Esophagus squamous epithelium (tissue), 5 donors: ENCODE results near the gene MYLK2. TPM values are rescaled to one million over a fixed set of nuclear protein-coding genes. Genes with fewer than 3 reads are reported as not detected.

Experiments used
- DNase-seq: peaks from one replicate; lab custom pipeline; 2025; lab: John Stamatoyannopoulos, UW
- H3K27ac ChIP-seq, 4 donors: fragments of 200-600 bp; sonication (generic); one replicate each; pipeline ENCODE4 v1.5.1; 2016 to 2019; ENCODE audit warnings: mild to moderate bottlenecking in 1 of 4
- H3K27me3 ChIP-seq, 4 donors: fragments of 200-600 bp; sonication (generic); 1 replicate in 3 of 4; 2 replicates in 1 of 4; pipeline versions ENCODE4 v1.5.1 to v1.6.0; 2017 to 2021; ENCODE audit warnings: antibody characterized with exemption in 1 of 4
- H3K36me3 ChIP-seq, 3 donors: fragments of 200-600 bp; sonication (generic); one replicate each; pipeline ENCODE4 v1.5.1; 2016 to 2019
- H3K4me1 ChIP-seq, 3 donors: fragments of 200-600 bp; sonication (generic); one replicate each; pipeline ENCODE4 v1.5.1; 2017 to 2019
- H3K4me3 ChIP-seq, 4 donors: fragments of 200-600 bp; sonication (generic); 1 replicate in 3 of 4; 2 replicates in 1 of 4; pipeline ENCODE4 v1.5.1; 2016 to 2019; ENCODE audit warnings: mild to moderate bottlenecking in 2 of 4, moderate library complexity in 1 of 4
- H3K9me3 ChIP-seq, 3 donors: fragments of 200-600 bp; sonication (generic); one replicate each; pipeline ENCODE4 v1.5.1; 2016 to 2019
- CTCF ChIP-seq, 6 experiments: fragments of 450-650 bp in 4 of 6; fragments of 200-600 bp in 2 of 6; sonication (generic) in 2 of 6; IDR thresholded peaks; one replicate each; pipeline ENCODE4 v1.5.1; 2016 to 2019; ENCODE audit warnings: antibody characterized with exemption in 6 of 6, mild to moderate bottlenecking in 4 of 6, moderate library complexity in 4 of 6
- POLR2A ChIP-seq, 4 donors: fragments of 450-650 bp; IDR thresholded peaks; one replicate each; pipeline ENCODE4 v1.6.1; 2017; ENCODE audit warnings: antibody characterized with exemption in 4 of 4, mild to moderate bottlenecking in 4 of 4, moderate library complexity in 3 of 4
- WGBS, 2 donors: methylation state at CpG; one replicate each; pipeline ENCODE4 v1.1.5; 2018; 5-methylcytosine and 5-hydroxymethylcytosine counted together
- intact Hi-C: fragments of 100-400 bp; cut with DNase I; formaldehyde crosslinking; loops from one replicate; pipeline ENCODE4 v1.15.0; 2022
- total RNA-seq, 4 donors: library from RNA; depleted of rRNA; stranded (reverse); fragments of >200 nt; gene quantifications; one replicate each; pipeline ENCODE4 v1.1.0, GENCODE V29; 2016
- donor health status: DM: yes; HTN: yes; CAD: no.

Gene MYLK2
- total RNA-seq, 4 donors from 2014 or later = 0.38 TPM; not detected in 3

- no peak for DNase-seq
- no peak overlapping the region for H3K27ac ChIP-seq
- no peaks in the 10 kb centered on the region for H3K9me3 ChIP-seq
- intact Hi-C loops = no loop called here
- TF ChIP-seq CTCF (IDR thresholded peaks at IDR 0.05) (no peak), POLR2A (IDR thresholded peaks at IDR 0.05) (no peak)
- no peak overlapping the region for H3K4me3 ChIP-seq
- no peaks in the 10 kb centered on the region for H3K36me3 ChIP-seq
- peaks cover 0 to 22% (median 0%) of the 10 kb centered on the region in 4 donors for H3K27me3 ChIP-seq
- WGBS, 2 donors = no CpG with 5 or more reads among the region's 20 CpGs
- H3K4me1 ChIP-seq = peaks cover 3 to 23% (median 19%) of the 10 kb centered on the region in 3 donors
These were observed 14.9 kb downstream of the MYLK2 start for GRCh38 chr20:31833931-31834521.

GRCh38 chr20:31835554-31835953 lies 16.4 kb downstream of the MYLK2 start:
- peaks cover 0 to 22% (median 0%) of the 10 kb centered on the region in 4 donors for H3K27me3 ChIP-seq
- H3K4me1 ChIP-seq = peaks cover 3 to 23% (median 19%) of the 10 kb centered on the region in 3 donors
- WGBS, 2 donors = 80% methylated on average over 1 of the region's 9 CpGs
- no peak overlapping the region for H3K4me3 ChIP-seq
- H3K9me3 ChIP-seq = no peaks in the 10 kb centered on the region
- no peak for TF ChIP-seq CTCF (IDR thresholded peaks at IDR 0.05)
- H3K27ac ChIP-seq = peak overlapping the region in 1 of 4 donors; percentile 10
- intact Hi-C loops = no loop called here
- DNase-seq = no peak
- no peaks in the 10 kb centered on the region for H3K36me3 ChIP-seq

- Histone ChIP-seq H3K4me3 (no peak overlapping the region), H3K9me3 (no peaks in the 10 kb centered on the region), H3K36me3 (no peaks in the 10 kb centered on the region), H3K4me1 (peaks cover 3 to 23% (median 19%) of the 10 kb centered on the region in 3 donors), H3K27me3 (peaks cover 0 to 26% (median 0%) of the 10 kb centered on the region in 4 donors), H3K27ac (peak overlapping the region in 1 of 4 donors; percentile 10)
- TF ChIP-seq POLR2A (IDR thresholded peaks at IDR 0.05) (no peak), CTCF (IDR thresholded peaks at IDR 0.05) (no peak)
- 17 to 36% methylated on average over 2 to 10 of the region's 14 CpGs for WGBS, 2 donors
- intact Hi-C loops = no loop called here
- no peak for DNase-seq
These were observed 17.1 kb downstream of the MYLK2 start for GRCh38 chr20:31835977-31836852.

GRCh38 chr20:31836853-31837608 lies 17.9 kb downstream of the MYLK2 start:
- Histone ChIP-seq H3K4me1 (peaks cover 3 to 28% (median 19%) of the 10 kb centered on the region in 3 donors), H3K9me3 (no peaks in the 10 kb centered on the region), H3K4me3 (no peak overlapping the region), H3K36me3 (no peaks in the 10 kb centered on the region), H3K27me3 (peaks cover 0 to 26% (median 0%) of the 10 kb centered on the region in 4 donors), H3K27ac (no peak overlapping the region)
- TF ChIP-seq CTCF (IDR thresholded peaks at IDR 0.05) (no peak), POLR2A (IDR thresholded peaks at IDR 0.05) (no peak)
- intact Hi-C loops = no loop called here
- DNase-seq = no peak
- WGBS, 2 donors = 51% methylated on average over 2 of the region's 5 CpGs; no CpG with 5 or more reads in 1 of the 2 donors
